PFSK-1 (cell line): Measurements from ENCODE around the gene HDDC2.

ENCODE experiments used
- FOXP2 ChIP-seq: optimal IDR thresholded peaks from 2 replicates; pipeline ENCODE3; 2011; ENCODE audit warnings: borderline replicate concordance, control low read depth, inconsistent platforms; ENCODE audit not compliant: insufficient read depth; ENCODE audit errors: extremely low read length, extremely low read depth
- POLR2AphosphoS5 ChIP-seq: IDR thresholded peaks from 2 replicates; pipeline ENCODE4 v1.6.1; 2012; ENCODE audit warnings: low read depth, mild to moderate bottlenecking, control low read depth, low read length, moderate library complexity
- REST ChIP-seq, 2 experiments: IDR thresholded peaks; 2 replicates each; pipeline versions ENCODE4 v1.6.1 to v1.8.0; 2011 to 2012; ENCODE audit warnings: low read depth in 2 of 2, low read length in 2 of 2, control low read depth in 1 of 2, inconsistent platforms in 1 of 2, mild to moderate bottlenecking in 1 of 2, moderate library complexity in 1 of 2; ENCODE audit not compliant: insufficient read depth in 1 of 2
- SIN3A ChIP-seq: IDR thresholded peaks from 2 replicates; pipeline ENCODE4 v1.6.1; 2012; ENCODE audit warnings: mild to moderate bottlenecking, low read length, moderate library complexity, borderline replicate concordance; ENCODE audit not compliant: insufficient read depth
- TAF1 ChIP-seq: IDR thresholded peaks from 2 replicates; pipeline ENCODE4 v1.6.1; 2012; ENCODE audit warnings: low read length, control low read depth, borderline replicate concordance; ENCODE audit not compliant: insufficient read depth

GRCh38 chr6:125274935-125275334, 26.8 kb downstream of the HDDC2 start:
- TF ChIP-seq SIN3A (no peak), POLR2AphosphoS5 (no peak), REST (IDR thresholded peaks at IDR 0.05; ENCODE audit: insufficient read depth in 1 of 2, low read depth in 2 of 2, low read length in 2 of 2) (no peak), TAF1 (no peak), FOXP2 (no peak)
